LNCAP (cell line): ENCODE measurements around the gene GUCA2B.

Source experiments
- CTCF ChIP-seq: fragments of 450-650 bp; IDR thresholded peaks from 2 replicates; pipeline ENCODE4 v1.5.1; 2017; ENCODE audit warnings: mild to moderate bottlenecking

Gene GUCA2B

GRCh38 chr1:42183957-42184268 lies 30.7 kb downstream of the GUCA2B start:
- TF ChIP-seq CTCF = no peak

GRCh38 chr1:42184616-42185015 lies 31.4 kb downstream of the GUCA2B start:
- no peak for TF ChIP-seq CTCF

GRCh38 chr1:42186152-42186551 lies 32.9 kb downstream of the GUCA2B start:
- no peak for TF ChIP-seq CTCF

- no peak for TF ChIP-seq CTCF
These were observed 37.0 kb downstream of the GUCA2B start for GRCh38 chr1:42189931-42190853.

- TF ChIP-seq CTCF = no peak
These were observed 38.1 kb downstream of the GUCA2B start for GRCh38 chr1:42191319-42191718.

- no peak for TF ChIP-seq CTCF
These were observed 38.9 kb downstream of the GUCA2B start for GRCh38 chr1:42192106-42192505.

- no peak for TF ChIP-seq CTCF
These were observed 42.6 kb downstream of the GUCA2B start for GRCh38 chr1:42195841-42196240.
